WTC11 (cell line): ENCODE data around the gene CERS4. TPM values are rescaled to one million over a fixed set of nuclear protein-coding genes. Genes with fewer than 3 reads are reported as not detected.

Source experiments
- ATAC-seq: fragments of 200-7000 bp; cut with Tn5 transposase; 2 replicates; pipeline ENCODE4 v1.10.0; 2021; ENCODE audit warnings: mild to moderate bottlenecking, moderate library complexity
- Bru-seq: library from RNA; stranded (reverse); fragments of 400-500 nt; gene quantifications from one replicate; lab custom pipeline; 2021; lab: Mats Ljungman, UMichigan
- CTCF ChIA-PET: fragments of 300-600 bp; sonication (Branson Sonifier 250); formaldehyde crosslinking; loops from one replicate; lab custom pipeline; 2021; ENCODE audit warnings: antibody characterized with exemption; lab: Charles Lee
- POLR2A ChIA-PET: fragments of 350-600 bp; sonication (Branson Sonifier 250); formaldehyde crosslinking; loops from one replicate; lab custom pipeline; 2021; ENCODE audit warnings: antibody characterized with exemption; lab: Charles Lee
- DNase-seq: peaks from one replicate; pipeline ENCODE4 v3.0.0; 2021; ENCODE audit warnings: low spot score
- H3K27ac Mint-ChIP-seq: 2 replicates; pipeline ENCODE4 v1.8.0; 2021; ENCODE audit warnings: mixed read lengths
- H3K27me3 Mint-ChIP-seq: 2 replicates; pipeline ENCODE4 v1.8.0; 2021; ENCODE audit warnings: low read depth, mild to moderate bottlenecking, moderate library complexity, mixed read lengths
- H3K36me3 Mint-ChIP-seq: 2 replicates; pipeline ENCODE4 v1.8.0; 2021; ENCODE audit warnings: mixed read lengths
- H3K4me1 Mint-ChIP-seq: 2 replicates; pipeline ENCODE4 v1.8.0; 2022; ENCODE audit warnings: mixed read lengths
- H3K4me3 Mint-ChIP-seq: 2 replicates; pipeline ENCODE4 v1.8.0; 2021; ENCODE audit warnings: mild to moderate bottlenecking, moderate library complexity, mixed read lengths
- H3K9me3 Mint-ChIP-seq: 2 replicates; pipeline ENCODE4 v1.8.0; 2021; ENCODE audit warnings: mixed read lengths
- ATF6 ChIP-seq: sonication (generic); formaldehyde crosslinking; IDR thresholded peaks from 2 replicates; pipeline ENCODE4 v1.8.1; 2023; ENCODE audit warnings: mild to moderate bottlenecking, missing genetic modification reagents
- FOXK1 ChIP-seq: sonication (generic); formaldehyde crosslinking; IDR thresholded peaks from 2 replicates; pipeline ENCODE4 v1.8.0; 2022; ENCODE audit warnings: mild to moderate bottlenecking, moderate library complexity, missing genetic modification reagents
- GRHL2 ChIP-seq: fragments of 250-450 bp; sonication (Bioruptor Pico); IDR thresholded peaks from 2 replicates; pipeline ENCODE4 v1.8.0; 2022; ENCODE audit warnings: mild to moderate bottlenecking, moderate library complexity; ENCODE audit not compliant: insufficient replicate concordance, severe bottlenecking
- JAZF1 ChIP-seq: fragments of 250-450 bp; sonication (Bioruptor Pico); IDR thresholded peaks from 2 replicates; pipeline ENCODE4 v1.9.0; 2021; ENCODE audit warnings: moderate library complexity, mild to moderate bottlenecking, inconsistent platforms
- MYBL2 ChIP-seq: sonication (generic); formaldehyde crosslinking; IDR thresholded peaks from 2 replicates; pipeline ENCODE4 v1.8.1; 2023; ENCODE audit warnings: mild to moderate bottlenecking, moderate library complexity, missing genetic modification reagents
- NFE2L1 ChIP-seq: sonication (generic); formaldehyde crosslinking; IDR thresholded peaks from 2 replicates; pipeline ENCODE4 v1.8.1; 2023; ENCODE audit warnings: missing genetic modification reagents
- NR1H2 ChIP-seq: sonication (generic); formaldehyde crosslinking; IDR thresholded peaks from 2 replicates; pipeline ENCODE4 v1.9.0; 2021; ENCODE audit warnings: mild to moderate bottlenecking, moderate library complexity, missing genetic modification reagents
- PRRX2 ChIP-seq: fragments of 250-450 bp; sonication (Bioruptor Pico); IDR thresholded peaks from 2 replicates; pipeline ENCODE4 v1.8.0; 2021; ENCODE audit warnings: mild to moderate bottlenecking
- TP53 ChIP-seq: sonication (generic); formaldehyde crosslinking; IDR thresholded peaks from 2 replicates; pipeline ENCODE4 v1.8.1; 2023; ENCODE audit warnings: mild to moderate bottlenecking, missing genetic modification reagents
- ZBTB21 ChIP-seq: sonication (generic); formaldehyde crosslinking; IDR thresholded peaks from 2 replicates; pipeline ENCODE4 v1.8.1; 2023; ENCODE audit warnings: mild to moderate bottlenecking, missing genetic modification reagents, borderline replicate concordance
- ZBTB43 ChIP-seq: sonication (generic); formaldehyde crosslinking; IDR thresholded peaks from 2 replicates; pipeline ENCODE4 v1.8.1; 2023; ENCODE audit warnings: mild to moderate bottlenecking, missing genetic modification reagents
- ZNF281 ChIP-seq: sonication (generic); formaldehyde crosslinking; IDR thresholded peaks from 2 replicates; pipeline ENCODE4 v1.8.0; 2023; ENCODE audit warnings: mild to moderate bottlenecking, missing genetic modification reagents
- ZNF671 ChIP-seq: fragments of 250-450 bp; sonication (Bioruptor Pico); IDR thresholded peaks from 2 replicates; pipeline ENCODE4 v1.8.0; 2021; ENCODE audit warnings: mild to moderate bottlenecking
- ZSCAN18 ChIP-seq: fragments of 250-450 bp; sonication (Bioruptor Pico); IDR thresholded peaks from 2 replicates; pipeline ENCODE4 v2.1.2; 2022; ENCODE audit warnings: mild to moderate bottlenecking, moderate library complexity
- long read RNA-seq, 3 experiments: library from RNA in 1 of 3; library from capped mRNA in 1 of 3; library from polyadenylated mRNA in 1 of 3; unstranded in 2 of 3; stranded (forward) in 1 of 3; transcript quantifications; one replicate each; pipeline ENCODE4 v2.0.0, GENCODE V29; 2021
- total RNA-seq: library from RNA; stranded (reverse); gene quantifications from 3 replicates; pipeline ENCODE4 v1.2.3, GENCODE V29; 2021
- TF ChIP-seq, protein P1 (sequence below): sonication (generic); formaldehyde crosslinking; IDR thresholded peaks from 2 replicates; pipeline ENCODE4 v1.8.1; 2022; ENCODE audit warnings: mild to moderate bottlenecking, missing genetic modification reagents, moderate library complexity, borderline replicate concordance
- TF ChIP-seq, protein P2 (sequence below): sonication (generic); formaldehyde crosslinking; IDR thresholded peaks from 2 replicates; pipeline ENCODE4 v1.8.1; 2023; ENCODE audit warnings: mild to moderate bottlenecking, missing genetic modification reagents, moderate library complexity

CERS4 gene, protein sequence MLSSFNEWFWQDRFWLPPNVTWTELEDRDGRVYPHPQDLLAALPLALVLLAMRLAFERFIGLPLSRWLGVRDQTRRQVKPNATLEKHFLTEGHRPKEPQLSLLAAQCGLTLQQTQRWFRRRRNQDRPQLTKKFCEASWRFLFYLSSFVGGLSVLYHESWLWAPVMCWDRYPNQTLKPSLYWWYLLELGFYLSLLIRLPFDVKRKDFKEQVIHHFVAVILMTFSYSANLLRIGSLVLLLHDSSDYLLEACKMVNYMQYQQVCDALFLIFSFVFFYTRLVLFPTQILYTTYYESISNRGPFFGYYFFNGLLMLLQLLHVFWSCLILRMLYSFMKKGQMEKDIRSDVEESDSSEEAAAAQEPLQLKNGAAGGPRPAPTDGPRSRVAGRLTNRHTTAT
- total RNA-seq: 116 to 153 TPM (median 150 TPM) in 3 replicates
- percentile 78 among the genes with signal in this experiment for Bru-seq, nascent RNA
- long read RNA-seq, experiment 1, transcript CERS4-209 (11 exons, 1,637 nt): minor isoform, 20 of 212 reads
- long read RNA-seq, experiment 1, transcript CERS4-201 (12 exons, 1,797 nt): major isoform, 57 of 212 reads
- long read RNA-seq, experiment 1, partial matches to known transcripts: 14 of 212 reads
- long read RNA-seq, experiment 1, other reads (novel, unspliced or antisense): 119 of 212 reads
- long read RNA-seq, experiment 2, transcript CERS4-201 (12 exons, 1,797 nt): major isoform, 35 of 149 reads
- long read RNA-seq, experiment 2, transcript CERS4-209 (11 exons, 1,637 nt): minor isoform, 19 of 149 reads
- long read RNA-seq, experiment 2, partial matches to known transcripts: 34 of 149 reads
- long read RNA-seq, experiment 2, other reads (novel, unspliced or antisense): 55 of 149 reads
- long read RNA-seq, experiment 3, partial matches to known transcripts: 0 of 2 reads
- long read RNA-seq, experiment 3, other reads (novel, unspliced or antisense): 2 of 2 reads

DNA sequence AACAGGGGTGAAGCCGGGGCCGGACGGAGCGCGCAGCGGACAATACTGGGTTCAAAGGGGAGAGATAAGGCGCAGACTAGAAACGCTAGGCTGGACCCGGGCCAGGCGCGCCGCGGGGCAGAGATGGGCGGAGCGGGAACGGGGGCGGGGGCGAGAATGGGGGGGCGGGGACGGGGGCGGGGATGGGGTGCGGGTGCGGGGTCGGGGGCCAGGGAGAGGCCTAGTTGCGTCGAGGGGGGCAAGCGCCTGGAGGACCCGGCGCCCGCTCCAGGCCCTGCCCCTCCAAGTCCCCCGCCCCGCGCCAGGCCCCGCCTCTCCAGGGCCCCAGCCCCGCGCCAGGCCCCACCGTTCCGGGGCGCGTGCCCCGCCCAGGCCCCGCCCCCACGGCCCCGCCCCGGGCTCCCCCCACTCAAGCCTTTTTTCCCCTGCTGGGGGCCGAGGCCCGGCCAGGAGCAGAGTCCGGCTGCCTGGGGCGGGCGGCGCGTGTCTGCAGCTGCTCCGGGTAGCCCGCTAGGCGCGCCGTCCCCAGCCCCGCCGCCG lies at the start of gene CERS4:
Gene CERS4 (plus strand): TSS at position 449 of the 540 bp plus-strand sequence. CDS start 41,707 bp downstream, outside the sequence.
- no peak for TF ChIP-seq NR1H2
- no peak for TF ChIP-seq ZSCAN18
- no peak for TF ChIP-seq NFE2L1 (CRISPR knock-in tag)
- TF ChIP-seq ZBTB21 (CRISPR knock-in tag): no peak
- no peak for TF ChIP-seq ZBTB43
- no peak for TF ChIP-seq ZNF671
- no peak for TF ChIP-seq MYBL2 (CRISPR knock-in tag)
- TF ChIP-seq, protein P1, sequence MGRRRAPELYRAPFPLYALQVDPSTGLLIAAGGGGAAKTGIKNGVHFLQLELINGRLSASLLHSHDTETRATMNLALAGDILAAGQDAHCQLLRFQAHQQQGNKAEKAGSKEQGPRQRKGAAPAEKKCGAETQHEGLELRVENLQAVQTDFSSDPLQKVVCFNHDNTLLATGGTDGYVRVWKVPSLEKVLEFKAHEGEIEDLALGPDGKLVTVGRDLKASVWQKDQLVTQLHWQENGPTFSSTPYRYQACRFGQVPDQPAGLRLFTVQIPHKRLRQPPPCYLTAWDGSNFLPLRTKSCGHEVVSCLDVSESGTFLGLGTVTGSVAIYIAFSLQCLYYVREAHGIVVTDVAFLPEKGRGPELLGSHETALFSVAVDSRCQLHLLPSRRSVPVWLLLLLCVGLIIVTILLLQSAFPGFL: no peak
- TF ChIP-seq JAZF1 (CRISPR knock-in tag): no peak
- TF ChIP-seq GRHL2: no peak
- TF ChIP-seq, protein P2, sequence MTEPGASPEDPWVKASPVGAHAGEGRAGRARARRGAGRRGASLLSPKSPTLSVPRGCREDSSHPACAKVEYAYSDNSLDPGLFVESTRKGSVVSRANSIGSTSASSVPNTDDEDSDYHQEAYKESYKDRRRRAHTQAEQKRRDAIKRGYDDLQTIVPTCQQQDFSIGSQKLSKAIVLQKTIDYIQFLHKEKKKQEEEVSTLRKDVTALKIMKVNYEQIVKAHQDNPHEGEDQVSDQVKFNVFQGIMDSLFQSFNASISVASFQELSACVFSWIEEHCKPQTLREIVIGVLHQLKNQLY (CRISPR knock-in tag): no peak
- TF ChIP-seq ATF6: no peak
- no peak for TF ChIP-seq FOXK1
- no peak for TF ChIP-seq PRRX2 (CRISPR knock-in tag)
- TF ChIP-seq TP53 (CRISPR knock-in tag): no peak
- no peak for TF ChIP-seq ZNF281 (CRISPR knock-in tag)
- TF ChIP-seq, all 79 proteins: peak for 0
- Mint-ChIP-seq H3K4me3 (peak within 1 kb of the TSS; percentile 86), H3K36me3 (peaks cover 16% of the 10 kb centered on the region), H3K27me3 (no peaks in the 10 kb centered on the region), H3K4me1 (peaks cover 68% of the 10 kb centered on the region), H3K9me3 (no peaks in the 10 kb centered on the region), H3K27ac (peak within 1 kb of the TSS; percentile 82)
- POLR2A ChIA-PET: interaction anchor here (0.8 to 1.6 kb wide), 3 partner anchors 15 to 288 kb away, joined by 3 to 4 read pairs (median 3); no protein-coding TSS in a partner anchor
- DNase-seq (peak; percentile 92), ATAC-seq (peak; percentile 79)
- CTCF ChIA-PET: interaction anchor here (1.1 to 2.2 kb wide), 3 partner anchors 44 to 265 kb away, joined by 3 to 13 read pairs (median 4); partner anchors contain the start of gene TIMM44
